Effector memory CD8-positive, alpha-beta T cell (primary cell): ENCODE measurements around the gene ZNF423.

ENCODE experiments used
- ATAC-seq: fragments of 150-1000 bp; cut with Tn5 transposase; replicated peaks from 2 replicates; pipeline ENCODE4 v1.10.0; 2021; ENCODE audit warnings: mild to moderate bottlenecking, moderate library complexity
- DNase-seq, 3 experiments: peaks; one replicate each; pipeline ENCODE4 v3.0.0; 2021
- H3K27ac Mint-ChIP-seq, 2 donors: one replicate each; pipeline ENCODE4 v1.8.0; 2022; ENCODE audit warnings: mild to moderate bottlenecking in 2 of 2, mixed read lengths in 2 of 2, moderate library complexity in 2 of 2
- H3K27me3 Mint-ChIP-seq, 2 donors: one replicate each; pipeline ENCODE4 v1.8.0; 2022; ENCODE audit warnings: mixed read lengths in 2 of 2
- H3K36me3 Mint-ChIP-seq: one replicate; pipeline ENCODE4 v1.8.0; 2022; ENCODE audit warnings: mild to moderate bottlenecking, moderate library complexity, mixed read lengths; ENCODE audit not compliant: insufficient read depth
- H3K4me1 Mint-ChIP-seq, 2 donors: one replicate each; pipeline ENCODE4 v1.8.0; 2022; ENCODE audit warnings: low read depth in 2 of 2, mixed read lengths in 2 of 2
- H3K4me3 Mint-ChIP-seq, 2 donors: one replicate each; pipeline ENCODE4 v1.8.0; 2022; ENCODE audit warnings: mild to moderate bottlenecking in 2 of 2, mixed read lengths in 2 of 2, moderate library complexity in 2 of 2
- H3K9me3 Mint-ChIP-seq, 2 donors: one replicate each; pipeline ENCODE4 v1.8.0; 2022; ENCODE audit warnings: mixed read lengths in 2 of 2

ZNF423 gene

DNA sequence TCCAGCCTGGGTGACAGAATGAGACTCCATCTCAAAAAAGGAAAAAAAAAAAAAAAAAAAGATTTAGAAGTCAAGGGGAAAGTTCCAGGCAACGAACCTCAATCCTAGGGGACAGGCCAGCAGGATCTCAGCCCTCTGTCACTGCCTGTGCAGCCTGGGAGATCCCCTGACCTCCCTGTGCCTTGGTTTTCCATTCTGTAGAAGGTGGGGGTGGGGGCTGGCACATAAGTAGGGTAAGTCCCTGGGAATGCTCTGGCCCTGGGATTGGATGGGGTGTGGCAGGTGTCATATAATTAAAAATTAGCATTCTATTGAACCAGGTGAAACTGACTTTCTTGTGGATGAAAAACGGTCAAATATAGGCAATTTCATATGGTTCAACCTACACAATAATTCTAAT lies 391.8 kb downstream of the ZNF423 start:
- Mint-ChIP-seq H3K4me1 (peaks cover 29 to 30% of the 10 kb centered on the region in 2 donors), H3K9me3 (no peaks in the 10 kb centered on the region), H3K36me3 (peaks cover 12% of the 10 kb centered on the region), H3K27me3 (no peaks in the 10 kb centered on the region), H3K27ac (peak overlapping the region; percentile 91 to 99), H3K4me3 (peak overlapping the region; percentile 73 to 80)
- ATAC-seq = no peak
- DNase-seq = no peak

DNA sequence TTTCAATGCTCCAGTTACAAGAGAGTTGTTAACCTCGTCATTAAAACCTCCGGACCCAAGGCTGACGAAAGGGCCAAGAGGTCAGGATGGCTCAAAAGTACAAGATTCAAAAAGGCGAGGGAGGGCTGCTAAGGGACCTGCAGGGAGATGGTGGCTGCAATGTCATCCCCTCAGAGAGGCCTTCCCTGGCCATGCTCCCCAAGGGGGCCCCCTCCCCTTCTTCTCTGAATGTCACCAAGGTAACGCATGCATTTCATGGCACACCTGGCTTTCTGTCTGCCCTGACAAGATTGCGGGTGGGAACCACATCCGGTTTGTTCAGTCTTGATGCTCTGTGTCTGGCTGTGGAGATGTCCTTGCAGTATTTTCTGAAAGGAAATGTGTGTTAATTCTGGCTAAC lies 392.4 kb downstream of the ZNF423 start:
- Mint-ChIP-seq H3K27ac (peak overlapping the region; percentile 91 to 99), H3K36me3 (peaks cover 12% of the 10 kb centered on the region), H3K4me1 (peaks cover 29 to 32% of the 10 kb centered on the region in 2 donors), H3K4me3 (peak overlapping the region; percentile 73 to 80), H3K27me3 (no peaks in the 10 kb centered on the region), H3K9me3 (no peaks in the 10 kb centered on the region)
- ATAC-seq (peak; percentile 96), DNase-seq (peak; percentile 62 to 64 (median 62))

GRCh38 chr16:49462989-49463371 lies 392.9 kb downstream of the ZNF423 start:
- Mint-ChIP-seq H3K4me1 (peaks cover 29 to 35% of the 10 kb centered on the region in 2 donors), H3K4me3 (peak overlapping the region; percentile 73 to 80), H3K27me3 (no peaks in the 10 kb centered on the region), H3K27ac (peak overlapping the region; percentile 91 to 99), H3K36me3 (peaks cover 12% of the 10 kb centered on the region), H3K9me3 (no peaks in the 10 kb centered on the region)
- ATAC-seq = peak; percentile 2
- no peak for DNase-seq

DNA sequence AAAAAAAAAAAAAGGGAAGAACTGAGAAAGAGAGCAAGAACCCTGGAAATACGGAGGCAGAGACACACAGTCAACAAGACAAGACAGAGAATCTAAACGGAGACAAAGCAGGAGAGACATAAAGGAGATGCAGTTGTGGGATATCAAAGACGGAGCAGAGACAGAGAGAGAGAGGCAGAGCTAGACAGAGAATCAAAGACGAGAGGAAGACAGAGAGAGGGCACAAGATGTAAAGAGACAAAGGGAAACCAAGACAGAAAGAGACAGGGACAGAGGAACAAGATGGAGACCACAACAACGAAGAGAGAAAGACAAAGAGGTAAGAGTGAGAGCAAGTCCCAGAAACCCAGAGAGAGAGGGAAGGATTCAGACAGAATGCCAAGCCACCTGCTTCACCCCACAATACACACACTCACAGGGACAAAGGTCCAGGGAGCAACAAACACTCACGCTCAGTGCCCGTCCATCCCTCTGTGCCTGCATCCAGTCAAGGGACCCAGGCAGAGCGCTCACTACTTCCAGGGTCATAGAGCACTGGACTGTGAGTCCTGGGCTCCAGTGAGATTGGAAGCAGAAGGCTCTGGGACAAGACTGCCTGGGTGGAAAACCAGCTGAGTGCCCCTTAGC lies 393.4 kb downstream of the ZNF423 start:
- DNase-seq = no peak
- Mint-ChIP-seq H3K36me3 (peaks cover 12% of the 10 kb centered on the region), H3K27me3 (no peaks in the 10 kb centered on the region), H3K4me1 (peaks cover 29 to 35% of the 10 kb centered on the region in 2 donors), H3K4me3 (no peak overlapping the region), H3K27ac (peak overlapping the region; percentile 91 to 99), H3K9me3 (no peaks in the 10 kb centered on the region)
- ATAC-seq = no peak

- peaks cover 28 to 35% of the 10 kb centered on the region in 2 donors for H3K4me1 Mint-ChIP-seq
- DNase-seq (no peak), ATAC-seq (no peak)
- peak overlapping the region; percentile 91 to 99 for H3K27ac Mint-ChIP-seq
- H3K36me3 Mint-ChIP-seq = peaks cover 12% of the 10 kb centered on the region
- H3K9me3 Mint-ChIP-seq = no peaks in the 10 kb centered on the region
- H3K4me3 Mint-ChIP-seq = no peak overlapping the region
- H3K27me3 Mint-ChIP-seq = no peaks in the 10 kb centered on the region
Observed at GRCh38 chr16:49461517-49461951, 394.4 kb downstream of the ZNF423 start.

DNA sequence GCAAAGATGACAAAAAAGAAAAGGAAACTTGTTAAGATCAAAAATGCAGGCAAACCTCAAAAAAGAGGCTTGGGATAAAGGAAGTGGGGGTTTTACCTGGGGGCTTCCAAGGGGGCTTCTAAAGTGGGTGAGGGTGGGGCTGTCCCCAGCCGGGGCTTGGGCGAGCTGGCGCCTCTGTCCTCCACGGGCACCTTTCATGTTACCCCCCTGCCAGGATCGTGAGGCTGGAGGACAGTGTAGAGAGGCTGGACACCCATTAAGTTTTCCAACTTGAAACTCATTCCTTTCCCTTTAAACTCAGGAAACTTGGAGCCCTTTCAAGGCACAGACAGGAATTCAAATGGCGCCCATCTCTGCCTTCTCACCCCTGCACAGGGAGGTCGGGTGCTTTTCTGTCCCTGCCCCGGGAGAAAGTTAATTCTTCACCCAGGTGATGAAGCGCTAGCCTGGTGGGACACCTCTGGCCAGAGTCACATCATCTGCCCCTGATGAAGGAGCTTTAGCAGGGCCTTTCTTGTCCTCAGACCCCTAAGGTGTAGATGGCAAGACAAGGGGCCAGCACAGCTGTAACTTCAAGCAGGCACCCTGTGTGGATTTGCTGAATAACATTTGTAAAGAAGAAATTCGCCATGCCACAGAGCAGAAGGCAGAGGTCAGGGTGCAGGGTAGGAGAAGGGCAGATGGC lies 395.0 kb downstream of the ZNF423 start:
- no peak for DNase-seq
- Mint-ChIP-seq H3K27ac (no peak overlapping the region), H3K27me3 (no peaks in the 10 kb centered on the region), H3K36me3 (peaks cover 12% of the 10 kb centered on the region), H3K4me1 (peaks cover 26 to 35% of the 10 kb centered on the region in 2 donors), H3K4me3 (no peak overlapping the region), H3K9me3 (no peaks in the 10 kb centered on the region)
- ATAC-seq = no peak

GRCh38 chr16:49459953-49460735 lies 395.8 kb downstream of the ZNF423 start:
- Mint-ChIP-seq H3K27me3 (no peaks in the 10 kb centered on the region), H3K4me1 (peaks cover 26 to 35% of the 10 kb centered on the region in 2 donors), H3K36me3 (peaks cover 12% of the 10 kb centered on the region), H3K27ac (peak overlapping the region; percentile 21 to 44), H3K9me3 (no peaks in the 10 kb centered on the region), H3K4me3 (no peak overlapping the region)
- DNase-seq (no peak), ATAC-seq (no peak)

DNA sequence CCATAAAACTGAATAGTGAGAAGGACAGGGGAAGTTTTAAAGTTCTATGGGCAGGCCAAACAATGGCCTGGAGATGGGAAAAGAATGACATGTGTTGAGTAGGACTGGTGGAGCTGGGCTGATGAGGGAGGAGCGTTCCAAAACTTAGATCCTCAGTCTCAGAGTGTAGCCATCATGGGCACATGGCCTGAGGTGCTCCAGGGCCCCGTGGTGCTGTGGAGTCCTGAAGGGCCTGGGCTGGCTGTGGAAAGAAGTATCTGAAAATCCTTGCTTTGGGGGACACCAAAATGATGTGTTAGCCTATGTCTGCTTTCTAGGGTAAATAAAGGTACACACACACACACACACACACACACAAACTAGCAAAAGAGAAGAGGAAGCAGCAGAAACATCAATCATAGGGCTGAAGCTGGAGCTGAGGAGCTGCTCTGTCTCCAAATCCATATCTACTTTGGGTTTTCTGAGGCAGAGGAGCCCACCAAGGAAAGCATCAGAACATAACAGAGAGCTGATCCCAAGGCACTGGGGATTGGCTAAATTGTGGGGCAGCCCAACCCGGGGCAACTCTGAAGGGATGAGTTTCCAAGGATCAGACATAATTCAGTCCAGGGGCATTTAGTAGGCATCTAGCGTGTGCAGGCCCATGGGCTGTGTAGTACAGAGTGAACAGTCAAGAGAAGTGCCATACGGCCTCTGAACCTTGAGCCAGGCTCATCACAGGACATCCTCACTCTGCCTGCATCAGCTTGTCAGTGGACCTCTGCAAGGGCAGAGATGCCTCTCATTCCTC lies 397.1 kb downstream of the ZNF423 start:
- DNase-seq = no peak
- H3K4me3 Mint-ChIP-seq = no peak overlapping the region
- ATAC-seq = no peak
- peaks cover 7% of the 10 kb centered on the region for H3K36me3 Mint-ChIP-seq
- H3K27ac Mint-ChIP-seq = no peak overlapping the region
- H3K9me3 Mint-ChIP-seq = no peaks in the 10 kb centered on the region
- H3K4me1 Mint-ChIP-seq = peaks cover 16 to 25% of the 10 kb centered on the region in 2 donors
- peaks cover 7% of the 10 kb centered on the region in 2 donors for H3K27me3 Mint-ChIP-seq

GRCh38 chr16:49458243-49458642 lies 397.7 kb downstream of the ZNF423 start:
- H3K4me1 Mint-ChIP-seq = peaks cover 10 to 19% of the 10 kb centered on the region in 2 donors
- H3K27ac Mint-ChIP-seq = no peak overlapping the region
- H3K36me3 Mint-ChIP-seq = peaks cover 2% of the 10 kb centered on the region
- ATAC-seq = no peak
- H3K9me3 Mint-ChIP-seq = no peaks in the 10 kb centered on the region
- H3K27me3 Mint-ChIP-seq = peaks cover 13% of the 10 kb centered on the region in 2 donors
- no peak for DNase-seq
- no peak overlapping the region for H3K4me3 Mint-ChIP-seq

DNA sequence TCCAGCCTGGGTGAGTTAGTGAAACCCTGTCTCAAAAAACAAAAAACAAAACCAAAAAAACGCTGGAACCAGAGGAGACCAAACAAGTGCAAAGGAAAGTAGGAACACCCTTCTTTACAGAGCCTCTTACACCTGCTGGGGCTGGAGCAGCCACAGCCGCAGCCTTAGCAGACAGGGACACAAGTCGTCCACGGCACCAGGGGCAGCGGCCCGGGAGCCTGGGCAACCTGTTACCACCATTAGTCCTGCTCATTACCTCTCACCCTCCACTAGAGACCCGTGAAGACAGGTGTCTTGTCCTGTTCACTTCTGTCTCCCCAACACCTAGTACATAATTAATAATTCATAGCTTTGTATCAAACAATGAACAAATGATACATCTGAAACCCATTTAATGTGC lies 398.7 kb downstream of the ZNF423 start:
- H3K27ac Mint-ChIP-seq = no peak overlapping the region
- H3K36me3 Mint-ChIP-seq = no peaks in the 10 kb centered on the region
- H3K4me3 Mint-ChIP-seq = no peak overlapping the region
- peaks cover 21 to 23% of the 10 kb centered on the region in 2 donors for H3K27me3 Mint-ChIP-seq
- ATAC-seq (no peak), DNase-seq (no peak)
- peaks cover 3 to 11% of the 10 kb centered on the region in 2 donors for H3K4me1 Mint-ChIP-seq
- no peaks in the 10 kb centered on the region for H3K9me3 Mint-ChIP-seq

DNA sequence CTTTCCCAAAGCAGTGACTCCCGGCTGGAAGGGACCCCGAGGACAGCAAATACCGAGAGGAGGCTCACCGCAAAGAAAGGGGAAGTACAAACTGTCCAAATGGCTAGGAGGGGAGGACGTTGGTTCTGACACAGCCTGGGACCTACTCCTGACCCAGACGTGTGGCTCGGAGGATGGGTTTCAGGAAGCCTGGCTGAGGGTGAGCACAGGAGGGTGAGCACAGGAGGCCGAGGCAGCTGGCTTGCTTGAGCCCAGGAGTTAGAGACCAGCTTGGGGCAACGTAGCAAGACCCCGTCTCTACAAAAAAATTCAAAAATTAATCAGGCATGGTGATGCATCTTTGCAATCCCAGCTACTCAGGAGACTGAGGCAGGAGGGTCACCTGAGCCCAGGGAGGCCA lies 399.1 kb downstream of the ZNF423 start:
- ATAC-seq = no peak
- no peaks in the 10 kb centered on the region for H3K36me3 Mint-ChIP-seq
- H3K9me3 Mint-ChIP-seq = no peaks in the 10 kb centered on the region
- no peak overlapping the region for H3K27ac Mint-ChIP-seq
- H3K4me3 Mint-ChIP-seq = no peak overlapping the region
- H3K27me3 Mint-ChIP-seq = peaks cover 21 to 27% of the 10 kb centered on the region in 2 donors
- peaks cover 1 to 6% of the 10 kb centered on the region in 2 donors for H3K4me1 Mint-ChIP-seq
- DNase-seq = no peak

DNA sequence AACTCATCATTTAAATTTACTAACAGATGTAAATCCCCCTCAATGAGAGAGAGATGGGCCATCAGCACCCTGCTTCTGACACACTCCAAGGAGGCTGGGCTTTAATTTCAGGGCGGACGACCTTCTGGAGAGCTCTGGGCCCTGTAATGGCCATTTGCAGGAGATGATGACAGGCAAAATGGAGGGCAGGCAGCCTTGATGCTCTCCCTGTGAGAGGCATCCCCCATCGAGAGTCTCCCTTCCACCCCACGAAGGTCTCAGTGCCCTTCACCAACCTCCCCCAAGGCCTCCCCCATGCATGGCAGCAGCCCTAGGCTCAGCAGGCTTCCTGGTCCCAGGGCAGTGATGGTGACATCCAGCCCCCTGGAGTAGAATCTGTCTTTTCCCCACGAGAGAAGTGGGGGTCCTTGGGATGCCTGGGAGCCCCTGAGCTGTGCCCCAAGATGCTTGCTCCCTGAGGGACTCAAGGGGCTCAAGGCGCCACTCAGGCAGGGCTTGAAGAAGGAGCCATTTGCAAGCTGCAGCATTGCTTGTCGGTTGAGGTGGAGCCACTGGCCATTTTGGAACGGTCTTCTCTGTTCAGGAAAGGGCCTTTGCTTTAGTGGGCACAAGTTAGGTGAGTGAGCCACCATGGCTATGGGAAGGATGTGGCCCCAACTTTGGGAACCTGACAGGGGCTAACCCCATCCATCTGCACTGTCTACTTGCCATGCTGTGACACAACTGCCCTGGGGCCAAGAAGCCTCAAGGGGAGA lies 399.7 kb downstream of the ZNF423 start:
- ATAC-seq (no peak), DNase-seq (no peak)
- H3K36me3 Mint-ChIP-seq = no peaks in the 10 kb centered on the region
- no peaks in the 10 kb centered on the region for H3K9me3 Mint-ChIP-seq
- H3K27ac Mint-ChIP-seq = no peak overlapping the region
- H3K4me3 Mint-ChIP-seq = no peak overlapping the region
- H3K4me1 Mint-ChIP-seq = peaks cover 0 to 5% of the 10 kb centered on the region in 2 donors
- H3K27me3 Mint-ChIP-seq = peaks cover 21 to 33% of the 10 kb centered on the region in 2 donors
